ENCODE results near the gene DYTN.

DYTN gene

GRCh38 chr2:206615417-206616089, 102.6 kb downstream of the DYTN start:
- no peak for DNase-seq
- Histone ChIP-seq H3K9me3 (ENCODE audit: insufficient read depth, low read length, severe bottlenecking) (no peaks in the 10 kb centered on the region), H3K36me3 (ENCODE audit: insufficient read depth, low read length) (no peaks in the 10 kb centered on the region), H3K79me2 (ENCODE audit: insufficient read depth, low read length) (no peaks in the 10 kb centered on the region), H3K4me2 (ENCODE audit: insufficient read depth, low read length) (no peak overlapping the region), H2AFZ (ENCODE audit: low read depth, low read length) (no peak overlapping the region), H3K27me3 (ENCODE audit: insufficient read depth, low read length, poor library complexity) (no peaks in the 10 kb centered on the region), H3K27ac (ENCODE audit: low read length) (no peak overlapping the region), H3K4me3 (ENCODE audit: low read depth in 1 of 2, low read length in 2 of 2) (no peak overlapping the region), H3K9ac (ENCODE audit: low read depth, low read length) (no peak overlapping the region), H4K20me1 (ENCODE audit: insufficient read depth, low read length) (no peaks in the 10 kb centered on the region), H3K4me1 (ENCODE audit: insufficient read depth, low read length) (no peaks in the 10 kb centered on the region)
- TF ChIP-seq EZH2 (IDR thresholded peaks at IDR 0.05; ENCODE audit: borderline replicate concordance, low read depth, low read length, severe bottlenecking) (no peak), CTCF (IDR thresholded peaks at IDR 0.05; ENCODE audit: borderline replicate concordance, extremely low read depth, low read length, poor library complexity, severe bottlenecking) (no peak)
- no peak for ATAC-seq (ENCODE audit: insufficient read depth, low read depth)

- Histone ChIP-seq H3K36me3 (ENCODE audit: insufficient read depth, low read length) (no peaks in the 10 kb centered on the region), H3K4me2 (ENCODE audit: insufficient read depth, low read length) (no peak overlapping the region), H3K79me2 (ENCODE audit: insufficient read depth, low read length) (no peaks in the 10 kb centered on the region), H3K9me3 (ENCODE audit: insufficient read depth, low read length, severe bottlenecking) (no peaks in the 10 kb centered on the region), H3K9ac (ENCODE audit: low read depth, low read length) (no peak overlapping the region), H2AFZ (ENCODE audit: low read depth, low read length) (no peak overlapping the region), H3K4me3 (ENCODE audit: low read depth in 1 of 2, low read length in 2 of 2) (no peak overlapping the region), H3K27me3 (ENCODE audit: insufficient read depth, low read length, poor library complexity) (no peaks in the 10 kb centered on the region), H3K4me1 (ENCODE audit: insufficient read depth, low read length) (0 out of 2 replicates have a peak, but pooled peaks cover under 1% of the 10 kb centered on the region), H3K27ac (ENCODE audit: low read length) (no peak overlapping the region), H4K20me1 (ENCODE audit: insufficient read depth, low read length) (no peaks in the 10 kb centered on the region)
- no peak for DNase-seq
- no peak for ATAC-seq (ENCODE audit: insufficient read depth, low read depth)
- TF ChIP-seq EZH2 (IDR thresholded peaks at IDR 0.05; ENCODE audit: borderline replicate concordance, low read depth, low read length, severe bottlenecking), result no peak
- TF ChIP-seq CTCF (IDR thresholded peaks at IDR 0.05; ENCODE audit: borderline replicate concordance, extremely low read depth, low read length, poor library complexity, severe bottlenecking), result no peak
These were observed 103.4 kb downstream of the DYTN start for GRCh38 chr2:206614811-206615210.

DNA sequence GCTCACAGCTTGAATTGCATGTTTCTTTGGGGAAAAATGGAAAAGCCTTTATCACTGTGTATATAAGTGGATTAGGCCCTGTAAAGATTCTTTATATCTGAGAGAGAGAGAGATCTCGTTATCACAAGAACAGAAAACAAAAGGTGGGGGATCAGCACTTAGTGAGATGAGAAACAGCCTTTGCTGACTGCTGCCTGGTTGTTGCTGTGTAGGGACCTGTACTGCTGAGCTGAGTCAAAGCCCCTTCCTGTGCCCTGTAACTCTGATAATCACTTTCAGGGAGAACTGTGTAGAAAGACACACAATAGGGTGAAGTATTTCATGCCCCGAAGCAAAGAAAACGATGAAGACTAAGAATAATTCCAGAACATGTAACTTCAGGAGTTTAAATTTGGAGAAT, 106.5 kb downstream of the DYTN start:
- Histone ChIP-seq H3K4me2 (ENCODE audit: insufficient read depth, low read length) (no peak overlapping the region), H3K79me2 (ENCODE audit: insufficient read depth, low read length) (no peaks in the 10 kb centered on the region), H3K9ac (ENCODE audit: low read depth, low read length) (no peak overlapping the region), H3K4me1 (ENCODE audit: insufficient read depth, low read length) (peaks cover 5% of the 10 kb centered on the region; the same call in 1 of the 2 replicates), H3K27ac (ENCODE audit: low read length) (no peak overlapping the region), H3K4me3 (ENCODE audit: low read depth in 1 of 2, low read length in 2 of 2) (no peak overlapping the region), H3K36me3 (ENCODE audit: insufficient read depth, low read length) (no peaks in the 10 kb centered on the region), H2AFZ (ENCODE audit: low read depth, low read length) (no peak overlapping the region), H3K9me3 (ENCODE audit: insufficient read depth, low read length, severe bottlenecking) (no peaks in the 10 kb centered on the region), H4K20me1 (ENCODE audit: insufficient read depth, low read length) (no peaks in the 10 kb centered on the region), H3K27me3 (ENCODE audit: insufficient read depth, low read length, poor library complexity) (no peaks in the 10 kb centered on the region)
- DNase-seq, result no peak
- no peak for ATAC-seq (ENCODE audit: insufficient read depth, low read depth)
- TF ChIP-seq CTCF (IDR thresholded peaks at IDR 0.05; ENCODE audit: borderline replicate concordance, extremely low read depth, low read length, poor library complexity, severe bottlenecking) (no peak), EZH2 (IDR thresholded peaks at IDR 0.05; ENCODE audit: borderline replicate concordance, low read depth, low read length, severe bottlenecking) (no peak)

All from DND-41 (cell line).